K562 (cell line): ENCODE data around the gene COG3.

Source experiments
- BRCA1 ChIP-seq, 2 experiments: fragments of 450-650 bp in 1 of 2; sonication (generic) in 1 of 2; formaldehyde crosslinking in 1 of 2; IDR thresholded peaks; 2 replicates each; pipeline versions ENCODE4 v1.5.0 to v1.6.1; 2017 to 2020; ENCODE audit warnings: mild to moderate bottlenecking in 1 of 2, missing genetic modification reagents in 1 of 2
- CBFB ChIP-seq: sonication (generic); formaldehyde crosslinking; IDR thresholded peaks from 2 replicates; pipeline ENCODE4 v1.4.0; 2020; ENCODE audit warnings: mild to moderate bottlenecking, missing genetic modification reagents
- CHD2 ChIP-seq: IDR thresholded peaks from 2 replicates; pipeline ENCODE4 v1.6.1; 2011; ENCODE audit warnings: low read depth, low read length
- CTCF ChIP-seq, 3 experiments: IDR thresholded peaks in 2 of 3; conservative IDR thresholded peaks in 1 of 3; 2 replicates each; pipeline ENCODE4 v1.5.1; 2011 to 2012; ENCODE audit warnings: low read length in 3 of 3, mild to moderate bottlenecking in 3 of 3, control low read depth in 2 of 3, improper control_type of control experiment in 1 of 3, inconsistent platforms in 1 of 3, low read depth in 1 of 3, mixed read lengths in 1 of 3, moderate library complexity in 1 of 3; ENCODE audit not compliant: insufficient read depth in 2 of 3
- GTF2A2 ChIP-seq: IDR thresholded peaks from 2 replicates; pipeline ENCODE4 v1.6.1; 2016; ENCODE audit warnings: mild to moderate bottlenecking, missing genetic modification characterization, missing compliant biosample characterization
- MAX ChIP-seq: sonication (generic); formaldehyde crosslinking; IDR thresholded peaks from 2 replicates; pipeline ENCODE4 v1.9.0; 2022; ENCODE audit warnings: mild to moderate bottlenecking, missing genetic modification reagents

GRCh38 chr13:45474584-45475454, 10.1 kb downstream of the COG3 start:
- TF ChIP-seq MAX (CRISPR knock-in tag): no peak
- TF ChIP-seq CHD2: no peak
- no peak for TF ChIP-seq GTF2A2 (tag)
- TF ChIP-seq CTCF (IDR thresholded peaks at IDR 0.05 in 2 of 3, conservative IDR thresholded peaks at IDR 0.05 in 1 of 3; ENCODE audit: insufficient read depth in 2 of 3, low read depth in 1 of 3, low read length in 3 of 3): no peak
- no peak for TF ChIP-seq BRCA1 (IDR thresholded peaks at IDR 0.05)
- TF ChIP-seq BRCA1 (CRISPR knock-in tag; IDR thresholded peaks at IDR 0.05): no peak
- no peak for TF ChIP-seq CBFB (CRISPR knock-in tag)
